Measurements from ENCODE around the gene FBXO42. TPM values are rescaled to one million over a fixed set of nuclear protein-coding genes. Genes with fewer than 3 reads are reported as not detected.
A peak's percentile ranks its signal among the peaks of the same experiment; 100 is the strongest.
"Not testable (repeated sequence)": the region's sequence is repeated elsewhere in the genome, so short reads cannot be mapped to it uniquely, and the experiment has no call there.

FBXO42 gene
- polyA plus RNA-seq, 1 experiment = 15.1 TPM

DNA sequence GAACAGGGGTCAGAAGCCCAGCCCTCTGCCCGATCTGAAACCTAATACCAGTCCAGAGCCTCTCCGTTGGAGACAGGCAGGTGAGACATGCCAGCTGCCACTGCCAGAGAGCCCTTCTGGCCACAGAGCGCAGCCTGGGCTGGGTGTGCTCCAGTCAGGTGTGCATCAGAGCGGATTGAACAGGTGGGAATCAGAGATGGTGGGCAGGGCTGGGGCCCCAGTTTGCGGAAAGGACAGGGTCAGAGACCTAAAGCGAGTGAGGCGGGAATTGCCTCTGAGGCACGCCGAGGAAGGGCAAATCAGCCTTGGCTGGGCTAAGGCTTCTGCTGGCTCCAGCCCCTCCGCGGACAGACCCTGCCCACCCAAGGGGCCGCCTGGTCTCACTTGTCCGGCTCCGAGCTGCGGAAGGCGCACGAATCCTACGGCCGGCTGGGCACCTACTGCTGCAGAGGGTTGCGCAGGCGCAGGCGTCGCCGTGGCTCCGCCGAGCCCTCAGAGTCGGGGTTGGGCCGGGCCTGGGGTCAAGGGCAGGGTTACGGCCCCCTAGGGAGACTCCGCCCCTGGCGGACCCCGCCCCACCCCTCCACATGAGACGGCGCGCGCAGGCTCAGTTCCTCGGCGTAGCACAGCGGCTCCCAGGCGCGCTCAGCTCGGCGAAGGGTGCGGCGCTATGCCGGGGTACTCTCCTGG lies 125.6 kb downstream of the FBXO42 start:
- Histone ChIP-seq H3K9me3 (ENCODE audit: control insufficient read depth, insufficient read depth, low read length) (peaks cover 22% of the 10 kb centered on the region), H3K27me3 (ENCODE audit: control insufficient read depth, insufficient read depth, low read length) (peaks cover 43% of the 10 kb centered on the region), H3K4me3 (ENCODE audit: low read depth, low read length) (peak overlapping the region; percentile 32), H3K27ac (ENCODE audit: low read depth, low read length) (no peak overlapping the region)
- TF ChIP-seq, protein P1, sequence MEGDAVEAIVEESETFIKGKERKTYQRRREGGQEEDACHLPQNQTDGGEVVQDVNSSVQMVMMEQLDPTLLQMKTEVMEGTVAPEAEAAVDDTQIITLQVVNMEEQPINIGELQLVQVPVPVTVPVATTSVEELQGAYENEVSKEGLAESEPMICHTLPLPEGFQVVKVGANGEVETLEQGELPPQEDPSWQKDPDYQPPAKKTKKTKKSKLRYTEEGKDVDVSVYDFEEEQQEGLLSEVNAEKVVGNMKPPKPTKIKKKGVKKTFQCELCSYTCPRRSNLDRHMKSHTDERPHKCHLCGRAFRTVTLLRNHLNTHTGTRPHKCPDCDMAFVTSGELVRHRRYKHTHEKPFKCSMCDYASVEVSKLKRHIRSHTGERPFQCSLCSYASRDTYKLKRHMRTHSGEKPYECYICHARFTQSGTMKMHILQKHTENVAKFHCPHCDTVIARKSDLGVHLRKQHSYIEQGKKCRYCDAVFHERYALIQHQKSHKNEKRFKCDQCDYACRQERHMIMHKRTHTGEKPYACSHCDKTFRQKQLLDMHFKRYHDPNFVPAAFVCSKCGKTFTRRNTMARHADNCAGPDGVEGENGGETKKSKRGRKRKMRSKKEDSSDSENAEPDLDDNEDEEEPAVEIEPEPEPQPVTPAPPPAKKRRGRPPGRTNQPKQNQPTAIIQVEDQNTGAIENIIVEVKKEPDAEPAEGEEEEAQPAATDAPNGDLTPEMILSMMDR (IDR thresholded peaks at IDR 0.05; ENCODE audit: low read depth, low read length) = no peak
- POLR2A ChIA-PET = interaction anchor here (0.9 kb wide), 1 partner anchor 9 kb away, joined by 3 read pairs; no protein-coding TSS in a partner anchor
- DNase-seq (ENCODE audit: low read depth, low spot score) = no peak
- CTCF ChIA-PET = interaction anchor here (1.3 kb wide), 1 partner anchor 18 kb away, joined by 5 read pairs; no protein-coding TSS in a partner anchor

DNA sequence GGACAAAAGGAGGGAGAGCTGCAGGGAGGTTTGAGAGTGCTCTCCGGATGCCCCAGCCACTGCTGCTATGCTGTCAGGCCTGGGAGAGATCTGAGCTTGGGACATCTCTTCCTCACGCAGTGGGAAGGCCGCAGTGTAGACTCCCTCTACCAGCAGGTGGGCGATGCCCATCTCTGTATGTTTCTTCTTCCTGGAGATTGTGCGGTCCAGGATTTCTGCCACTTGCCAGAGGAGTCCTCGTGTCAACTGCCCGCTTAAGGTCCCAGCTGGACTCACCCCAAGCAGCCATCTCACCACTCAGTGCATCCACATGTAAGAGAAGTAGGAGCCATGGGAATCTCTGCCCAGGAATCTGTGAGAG lies 126.2 kb downstream of the FBXO42 start:
- H3K27ac ChIP-seq (ENCODE audit: low read depth, low read length) = no peak overlapping the region
- TF ChIP-seq, protein P1 (IDR thresholded peaks at IDR 0.05; ENCODE audit: low read depth, low read length) = no peak
- H3K4me3 ChIP-seq (ENCODE audit: low read depth, low read length) = no peak overlapping the region
- ChIA-PET CTCF (no interaction called here), POLR2A (interaction anchor here (0.6 kb wide), 1 partner anchor 122 kb away, joined by 3 read pairs; no protein-coding TSS in a partner anchor)
- peaks cover 43% of the 10 kb centered on the region for H3K27me3 ChIP-seq (ENCODE audit: control insufficient read depth, insufficient read depth, low read length)
- DNase-seq (ENCODE audit: low read depth, low spot score) = no peak
- peaks cover 22% of the 10 kb centered on the region for H3K9me3 ChIP-seq (ENCODE audit: control insufficient read depth, insufficient read depth, low read length)

DNA sequence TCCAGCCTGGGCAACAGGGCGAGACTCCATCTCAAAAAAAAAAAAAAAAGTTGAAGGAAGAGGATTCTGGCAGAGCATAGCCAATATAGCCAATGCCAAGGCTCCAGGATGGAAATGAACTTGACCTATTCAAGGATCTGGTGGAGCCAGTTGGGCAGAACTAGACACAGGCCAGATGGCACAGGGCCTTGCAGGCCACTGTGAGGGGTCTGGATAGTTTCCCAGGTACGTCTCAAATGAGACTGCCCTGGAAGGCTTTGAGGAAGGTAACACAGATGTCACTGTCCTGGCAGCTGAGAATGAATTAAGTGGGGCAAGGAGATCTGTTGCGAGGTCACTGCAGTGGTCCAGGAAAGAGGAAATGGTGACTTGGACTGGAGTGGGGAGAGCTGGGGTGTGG lies 127.8 kb downstream of the FBXO42 start:
- H3K4me3 ChIP-seq (ENCODE audit: low read depth, low read length) = no peak overlapping the region
- POLR2A ChIA-PET = no interaction called here
- CTCF ChIA-PET = no interaction called here
- H3K9me3 ChIP-seq (ENCODE audit: control insufficient read depth, insufficient read depth, low read length) = peaks cover 22% of the 10 kb centered on the region
- H3K27ac ChIP-seq (ENCODE audit: low read depth, low read length) = no peak overlapping the region
- no peak for DNase-seq (ENCODE audit: low read depth, low spot score)
- TF ChIP-seq, protein P1 (IDR thresholded peaks at IDR 0.05; ENCODE audit: low read depth, low read length) = no peak
- H3K27me3 ChIP-seq (ENCODE audit: control insufficient read depth, insufficient read depth, low read length) = peaks cover 46% of the 10 kb centered on the region

DNA sequence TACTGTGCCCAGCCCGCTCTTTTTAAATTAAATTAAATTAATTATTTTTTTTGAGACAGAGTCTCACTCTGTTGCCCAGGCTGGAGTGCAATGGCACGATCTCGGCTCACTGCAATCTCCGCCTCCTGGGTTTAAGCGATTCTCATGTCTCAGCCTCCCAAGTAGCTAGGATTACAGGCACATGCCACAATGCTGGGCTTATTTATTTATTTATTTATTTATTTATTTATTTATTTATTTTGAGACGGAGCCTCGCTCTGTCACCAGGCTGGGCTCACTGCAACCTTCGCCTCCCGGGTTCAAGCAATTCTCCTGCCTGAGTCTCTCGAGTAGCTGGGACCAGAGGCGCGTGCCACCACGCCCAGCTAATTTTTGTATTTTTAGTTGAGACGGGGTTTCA lies 129.6 kb downstream of the FBXO42 start:
- CTCF ChIA-PET; H3K27ac ChIP-seq (ENCODE audit: low read depth, low read length); H3K4me3 ChIP-seq (ENCODE audit: low read depth, low read length); DNase-seq (ENCODE audit: low read depth, low spot score): not testable (repeated sequence)
- peaks cover 21% of the 10 kb centered on the region for H3K9me3 ChIP-seq (ENCODE audit: control insufficient read depth, insufficient read depth, low read length)
- POLR2A ChIA-PET = interaction anchor here (0.7 kb wide), 1 partner anchor 124 kb away, joined by 5 read pairs; no protein-coding TSS in a partner anchor
- H3K27me3 ChIP-seq (ENCODE audit: control insufficient read depth, insufficient read depth, low read length) = peaks cover 34% of the 10 kb centered on the region

DNA sequence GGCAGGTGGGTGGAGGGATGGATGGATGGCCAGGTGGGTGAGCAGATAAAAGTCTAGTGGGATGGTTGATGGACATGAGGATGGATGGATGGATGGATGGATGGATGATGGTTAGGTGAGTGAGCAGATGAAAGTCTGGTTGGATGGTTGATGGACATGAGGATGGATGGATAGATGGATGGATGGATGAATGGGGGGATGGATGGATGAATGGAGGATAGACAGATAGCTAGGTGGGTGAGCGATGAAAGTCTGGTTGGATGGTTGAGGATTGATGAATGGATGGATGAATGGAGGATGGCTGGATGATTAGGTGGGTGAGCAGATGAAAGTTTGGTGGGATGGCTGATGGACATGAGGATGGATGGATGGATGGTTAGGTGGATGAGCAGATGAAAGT lies 130.8 kb downstream of the FBXO42 start:
- no peak for DNase-seq (ENCODE audit: low read depth, low spot score)
- Histone ChIP-seq H3K27me3 (ENCODE audit: control insufficient read depth, insufficient read depth, low read length) (peaks cover 22% of the 10 kb centered on the region), H3K4me3 (ENCODE audit: low read depth, low read length) (no peak overlapping the region), H3K27ac (ENCODE audit: low read depth, low read length) (no peak overlapping the region), H3K9me3 (ENCODE audit: control insufficient read depth, insufficient read depth, low read length) (peaks cover 9% of the 10 kb centered on the region)
- TF ChIP-seq, protein P1 (IDR thresholded peaks at IDR 0.05; ENCODE audit: low read depth, low read length) = no peak
- ChIA-PET CTCF (interaction anchor here (0.7 to 1.2 kb wide), 4 partner anchors 11 to 142 kb away, joined by 3 to 6 read pairs (median 4); no protein-coding TSS in a partner anchor), POLR2A (no interaction called here)

All from AG04450 (cell line).